Loucy (cell line): Measurements from ENCODE around the gene ATRNL1.

Source experiments
- H2AFZ ChIP-seq: fragments of 200-600 bp; sonication (generic); 2 replicates; pipeline ENCODE4 v1.6.0; 2016; ENCODE audit warnings: antibody characterized with exemption, mild to moderate bottlenecking, low read length, moderate library complexity
- H3F3A ChIP-seq: fragments of 200-600 bp; 2 replicates; pipeline ENCODE4 v1.6.0; 2016; ENCODE audit warnings: antibody characterized with exemption, low read depth, mild to moderate bottlenecking
- H3K27me3 ChIP-seq: fragments of 200-600 bp; sonication (generic); 2 replicates; pipeline ENCODE4 v1.6.1; 2014; ENCODE audit warnings: low read length, mild to moderate bottlenecking; ENCODE audit not compliant: insufficient read depth, poor library complexity, severe bottlenecking
- H3K36me3 ChIP-seq: fragments of 200-600 bp; sonication (generic); 2 replicates; pipeline ENCODE4 v1.6.1; 2016; ENCODE audit warnings: low read length; ENCODE audit not compliant: insufficient read depth
- H3K4me1 ChIP-seq: fragments of 200-600 bp; sonication (generic); 2 replicates; pipeline ENCODE4 v1.5.1; 2014; ENCODE audit warnings: low read length, mild to moderate bottlenecking; ENCODE audit not compliant: insufficient read depth, poor library complexity, severe bottlenecking
- H3K4me2 ChIP-seq: fragments of 200-600 bp; sonication (generic); 2 replicates; pipeline ENCODE4 v1.6.0; 2014; ENCODE audit warnings: antibody characterized with exemption, low read length, low read depth, mild to moderate bottlenecking; ENCODE audit not compliant: poor library complexity, severe bottlenecking
- H3K4me3 ChIP-seq: fragments of 200-600 bp; sonication (generic); 2 replicates; pipeline ENCODE4 v1.5.1; 2014; ENCODE audit warnings: low read length, mild to moderate bottlenecking, mixed read lengths; ENCODE audit not compliant: poor library complexity, severe bottlenecking
- H3K79me2 ChIP-seq: fragments of 200-600 bp; sonication (generic); 2 replicates; pipeline ENCODE4 v1.6.1; 2014; ENCODE audit warnings: low read length; ENCODE audit not compliant: insufficient read depth
- H3K9ac ChIP-seq: fragments of 200-600 bp; sonication (generic); 2 replicates; pipeline ENCODE4 v1.6.0; 2014; ENCODE audit warnings: mild to moderate bottlenecking, low read depth, low read length, moderate library complexity; ENCODE audit not compliant: poor library complexity, severe bottlenecking
- H3K9me2 ChIP-seq: fragments of 200-600 bp; sonication (generic); replicated peaks from 2 replicates; pipeline ENCODE4 v1.6.1; 2016; ENCODE audit warnings: low read depth, low read length, mixed read lengths
- H3K9me3 ChIP-seq: fragments of 200-600 bp; sonication (generic); 2 replicates; pipeline ENCODE4 v1.6.1; 2014; ENCODE audit warnings: mild to moderate bottlenecking, antibody characterized with exemption, low read length, low read depth; ENCODE audit not compliant: insufficient read depth
- H4K20me1 ChIP-seq: fragments of 200-600 bp; sonication (generic); 2 replicates; pipeline ENCODE4 v1.6.0; 2014; ENCODE audit warnings: antibody characterized with exemption, low read length, mild to moderate bottlenecking; ENCODE audit not compliant: insufficient read depth, poor library complexity, severe bottlenecking
- CTCF ChIP-seq: fragments of 200-600 bp; sonication (generic); conservative IDR thresholded peaks from 2 replicates; pipeline ENCODE4 v1.5.1; 2014; ENCODE audit warnings: mild to moderate bottlenecking, antibody characterized with exemption, low read length
- EZH2phosphoT487 ChIP-seq: fragments of 200-600 bp; IDR thresholded peaks from 2 replicates; pipeline ENCODE4 v1.6.1; 2018; ENCODE audit warnings: antibody characterized with exemption, mild to moderate bottlenecking, moderate library complexity, borderline replicate concordance

The ATRNL1 gene

DNA sequence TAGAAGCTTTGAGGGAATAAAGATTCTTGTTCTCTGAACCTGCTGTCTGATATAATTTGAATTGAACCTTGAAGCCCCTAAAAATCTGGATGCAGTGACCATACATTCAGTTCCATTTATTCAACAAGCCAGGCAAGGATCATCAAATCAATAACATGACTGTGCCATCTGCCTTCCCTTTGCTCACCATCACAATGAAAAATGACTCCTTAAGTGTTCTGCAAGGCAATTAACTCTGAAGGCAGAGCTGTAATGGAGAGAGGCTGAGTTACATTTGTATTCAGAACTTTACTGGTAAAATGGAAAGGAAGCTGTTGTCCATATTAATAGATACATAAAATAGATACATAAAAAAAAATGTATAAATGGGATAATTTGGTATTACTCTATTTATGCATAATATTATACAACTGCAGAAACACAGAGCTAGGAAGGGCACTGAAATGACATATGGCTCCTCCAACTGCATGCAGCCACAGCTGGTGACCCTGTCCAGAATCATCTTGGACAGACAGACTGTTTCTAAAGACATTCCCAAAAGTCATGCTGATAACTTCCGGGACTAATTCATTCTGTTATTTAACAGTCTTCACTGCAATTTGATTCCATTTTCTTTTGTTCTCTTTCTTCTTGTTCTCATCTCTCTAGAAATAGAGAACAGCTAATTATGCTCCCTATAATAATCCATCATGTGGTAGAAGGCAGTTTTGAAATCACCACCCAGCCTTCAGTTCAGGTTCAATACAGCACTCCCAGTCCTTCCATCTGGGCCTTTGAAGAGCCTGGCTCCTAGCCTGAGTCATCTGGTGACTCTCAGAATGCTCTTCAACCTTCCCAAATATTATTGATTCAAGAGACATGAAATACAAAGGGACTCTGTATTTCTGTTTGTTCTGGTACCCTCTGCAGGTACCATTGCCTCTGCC lies 767.3 kb downstream of the ATRNL1 start:
- Histone ChIP-seq H3K79me2 (peaks cover 15% of the 10 kb centered on the region), H2AFZ (no peak overlapping the region), H3F3A (0 out of 2 replicates have a peak, but pooled peaks cover 2% of the 10 kb centered on the region), H3K36me3 (no peaks in the 10 kb centered on the region), H3K4me1 (peaks cover 24% of the 10 kb centered on the region), H3K9me2 (no peaks in the 10 kb centered on the region), H3K9me3 (no peaks in the 10 kb centered on the region), H3K4me3 (no peak overlapping the region), H3K9ac (no peak overlapping the region), H4K20me1 (no peaks in the 10 kb centered on the region), H3K27me3 (no peaks in the 10 kb centered on the region), H3K4me2 (no peak overlapping the region)
- TF ChIP-seq EZH2phosphoT487, result no peak
- TF ChIP-seq CTCF, result no peak

GRCh38 chr10:115861455-115861854 lies 768.3 kb downstream of the ATRNL1 start:
- Histone ChIP-seq H2AFZ (no peak overlapping the region), H3K4me1 (peaks cover 34% of the 10 kb centered on the region)

DNA sequence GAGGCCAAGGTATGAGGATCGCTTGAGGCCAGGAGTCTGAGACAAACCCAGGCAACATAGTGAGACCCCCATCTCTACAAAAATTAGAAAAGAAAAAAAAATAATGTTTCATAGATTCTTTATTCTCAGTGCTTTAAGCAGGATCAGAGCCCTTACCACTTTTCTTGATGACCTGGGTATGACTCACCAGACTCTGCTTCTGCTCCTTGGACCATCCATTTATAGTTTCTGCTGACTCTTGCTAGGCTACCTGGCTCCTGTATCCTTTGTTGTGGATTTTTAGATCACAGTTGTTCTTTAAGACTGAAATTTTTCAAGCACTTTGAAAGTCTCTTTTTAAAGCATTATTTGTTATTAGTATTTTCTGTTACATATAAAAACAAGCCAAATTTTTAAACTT lies 768.7 kb downstream of the ATRNL1 start:
- H3K4me2 ChIP-seq, result peak overlapping the region; percentile 47
- H3K27me3 ChIP-seq, result no peaks in the 10 kb centered on the region
- H3F3A ChIP-seq, result peaks cover 12% of the 10 kb centered on the region; the same call in 1 of the 2 replicates
- TF ChIP-seq EZH2phosphoT487 (no peak), CTCF (no peak)
- H3K9me3 ChIP-seq, result no peaks in the 10 kb centered on the region
- H3K9me2 ChIP-seq, result no peaks in the 10 kb centered on the region
- no peaks in the 10 kb centered on the region for H4K20me1 ChIP-seq
- H2AFZ ChIP-seq, result no peak overlapping the region
- H3K4me1 ChIP-seq, result peaks cover 37% of the 10 kb centered on the region
- H3K9ac ChIP-seq, result peak overlapping the region; percentile 47
- peaks cover 15% of the 10 kb centered on the region for H3K79me2 ChIP-seq
- H3K36me3 ChIP-seq, result no peaks in the 10 kb centered on the region
- peak overlapping the region; percentile 21 for H3K4me3 ChIP-seq

More at GRCh38 chr10:115861455-115861854, 768.3 kb downstream of the ATRNL1 start:
- peak overlapping the region; percentile 47 for H3K4me2 ChIP-seq
- H3K9ac ChIP-seq, result no peak overlapping the region
- no peaks in the 10 kb centered on the region for H4K20me1 ChIP-seq
- H3K27me3 ChIP-seq, result no peaks in the 10 kb centered on the region
- H3K9me2 ChIP-seq, result no peaks in the 10 kb centered on the region
- no peak overlapping the region for H3K4me3 ChIP-seq
- peaks cover 11% of the 10 kb centered on the region; the same call in 1 of the 2 replicates for H3F3A ChIP-seq
- no peaks in the 10 kb centered on the region for H3K36me3 ChIP-seq
- TF ChIP-seq CTCF (no peak), EZH2phosphoT487 (no peak)
- no peaks in the 10 kb centered on the region for H3K9me3 ChIP-seq
- H3K79me2 ChIP-seq, result peaks cover 15% of the 10 kb centered on the region
